MM.1S (cell line): ENCODE measurements around the gene FASTK.

Experiments
- EZH2 ChIP-seq: fragments of 300-600 bp; sonication (generic); optimal IDR thresholded peaks from 2 replicates; pipeline ENCODE3; 2017; ENCODE audit warnings: low read depth, mild to moderate bottlenecking, antibody characterized with exemption, low read length, mixed read lengths
- EZH2phosphoT487 ChIP-seq: fragments of 300-600 bp; sonication (generic); IDR thresholded peaks from 2 replicates; pipeline ENCODE4 v1.6.1; 2018; ENCODE audit warnings: antibody characterized with exemption, low read length
- TF ChIP-seq, protein P1 (sequence below): fragments of 300-600 bp; sonication (generic); IDR thresholded peaks from 2 replicates; pipeline ENCODE4 v1.5.1; 2016; ENCODE audit warnings: antibody characterized with exemption, low read length, mixed read lengths

DNA sequence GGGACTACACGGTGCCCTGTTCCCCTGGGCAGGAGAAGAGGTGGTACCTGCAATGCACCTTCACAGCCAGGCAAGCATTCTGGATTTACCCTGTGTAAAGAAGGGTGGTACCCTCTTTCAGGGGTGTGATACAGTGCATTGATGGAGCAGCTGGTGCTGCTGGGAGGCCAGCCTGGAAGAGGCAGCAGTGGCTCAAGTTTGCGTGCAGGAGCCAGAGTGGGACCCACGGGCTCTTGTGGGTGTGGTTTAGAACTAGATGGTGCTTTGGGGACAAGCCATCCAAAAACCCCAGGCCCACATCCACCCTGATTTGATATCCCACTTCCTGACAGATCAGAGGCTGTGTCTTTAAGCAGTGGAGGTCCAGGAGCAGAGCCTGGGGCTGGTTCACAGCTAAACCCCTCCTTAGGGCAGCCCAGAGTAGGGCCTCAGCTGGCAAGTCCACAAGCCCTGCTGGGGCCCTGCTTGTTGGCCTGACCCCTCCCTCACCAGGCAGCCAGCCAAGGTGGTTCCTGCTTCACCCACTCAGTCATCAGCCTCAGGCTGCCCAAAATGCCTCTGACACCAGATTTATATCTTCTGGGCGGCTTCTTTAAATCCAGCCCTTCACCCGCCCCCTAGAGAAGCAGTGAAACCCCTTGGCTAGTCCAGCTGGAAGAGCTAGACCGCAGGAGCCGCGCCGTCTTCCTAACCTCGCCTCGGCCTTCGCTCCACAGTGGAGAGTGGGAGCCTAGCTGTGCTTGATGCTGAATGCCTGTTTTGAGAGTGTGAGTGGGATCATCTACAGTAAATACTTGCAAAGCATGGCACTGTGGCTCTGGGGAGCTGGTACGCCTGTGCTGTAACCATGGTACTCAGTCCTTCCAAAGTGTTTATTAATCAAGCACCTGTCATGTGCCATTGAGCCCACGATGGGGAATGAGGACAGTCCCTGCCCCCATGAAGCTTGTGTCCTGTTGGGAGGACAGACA lies 33.7 kb downstream of the FASTK start:
- TF ChIP-seq, protein P1, sequence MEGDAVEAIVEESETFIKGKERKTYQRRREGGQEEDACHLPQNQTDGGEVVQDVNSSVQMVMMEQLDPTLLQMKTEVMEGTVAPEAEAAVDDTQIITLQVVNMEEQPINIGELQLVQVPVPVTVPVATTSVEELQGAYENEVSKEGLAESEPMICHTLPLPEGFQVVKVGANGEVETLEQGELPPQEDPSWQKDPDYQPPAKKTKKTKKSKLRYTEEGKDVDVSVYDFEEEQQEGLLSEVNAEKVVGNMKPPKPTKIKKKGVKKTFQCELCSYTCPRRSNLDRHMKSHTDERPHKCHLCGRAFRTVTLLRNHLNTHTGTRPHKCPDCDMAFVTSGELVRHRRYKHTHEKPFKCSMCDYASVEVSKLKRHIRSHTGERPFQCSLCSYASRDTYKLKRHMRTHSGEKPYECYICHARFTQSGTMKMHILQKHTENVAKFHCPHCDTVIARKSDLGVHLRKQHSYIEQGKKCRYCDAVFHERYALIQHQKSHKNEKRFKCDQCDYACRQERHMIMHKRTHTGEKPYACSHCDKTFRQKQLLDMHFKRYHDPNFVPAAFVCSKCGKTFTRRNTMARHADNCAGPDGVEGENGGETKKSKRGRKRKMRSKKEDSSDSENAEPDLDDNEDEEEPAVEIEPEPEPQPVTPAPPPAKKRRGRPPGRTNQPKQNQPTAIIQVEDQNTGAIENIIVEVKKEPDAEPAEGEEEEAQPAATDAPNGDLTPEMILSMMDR, result no peak
- TF ChIP-seq EZH2 (no peak), EZH2phosphoT487 (no peak)
